Measurements from ENCODE around the gene PFKM.

PFKM gene

GRCh38 chr12:48180424-48180823, 61.3 kb downstream of the PFKM start:
- no peak overlapping the region for H3K4me3 ChIP-seq (ENCODE audit: low read length)
- DNase-seq (ENCODE audit: low read depth) = no peak
- TF ChIP-seq, protein P1, sequence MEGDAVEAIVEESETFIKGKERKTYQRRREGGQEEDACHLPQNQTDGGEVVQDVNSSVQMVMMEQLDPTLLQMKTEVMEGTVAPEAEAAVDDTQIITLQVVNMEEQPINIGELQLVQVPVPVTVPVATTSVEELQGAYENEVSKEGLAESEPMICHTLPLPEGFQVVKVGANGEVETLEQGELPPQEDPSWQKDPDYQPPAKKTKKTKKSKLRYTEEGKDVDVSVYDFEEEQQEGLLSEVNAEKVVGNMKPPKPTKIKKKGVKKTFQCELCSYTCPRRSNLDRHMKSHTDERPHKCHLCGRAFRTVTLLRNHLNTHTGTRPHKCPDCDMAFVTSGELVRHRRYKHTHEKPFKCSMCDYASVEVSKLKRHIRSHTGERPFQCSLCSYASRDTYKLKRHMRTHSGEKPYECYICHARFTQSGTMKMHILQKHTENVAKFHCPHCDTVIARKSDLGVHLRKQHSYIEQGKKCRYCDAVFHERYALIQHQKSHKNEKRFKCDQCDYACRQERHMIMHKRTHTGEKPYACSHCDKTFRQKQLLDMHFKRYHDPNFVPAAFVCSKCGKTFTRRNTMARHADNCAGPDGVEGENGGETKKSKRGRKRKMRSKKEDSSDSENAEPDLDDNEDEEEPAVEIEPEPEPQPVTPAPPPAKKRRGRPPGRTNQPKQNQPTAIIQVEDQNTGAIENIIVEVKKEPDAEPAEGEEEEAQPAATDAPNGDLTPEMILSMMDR (conservative IDR thresholded peaks at IDR 0.05; ENCODE audit: low read length) = no peak

DNA sequence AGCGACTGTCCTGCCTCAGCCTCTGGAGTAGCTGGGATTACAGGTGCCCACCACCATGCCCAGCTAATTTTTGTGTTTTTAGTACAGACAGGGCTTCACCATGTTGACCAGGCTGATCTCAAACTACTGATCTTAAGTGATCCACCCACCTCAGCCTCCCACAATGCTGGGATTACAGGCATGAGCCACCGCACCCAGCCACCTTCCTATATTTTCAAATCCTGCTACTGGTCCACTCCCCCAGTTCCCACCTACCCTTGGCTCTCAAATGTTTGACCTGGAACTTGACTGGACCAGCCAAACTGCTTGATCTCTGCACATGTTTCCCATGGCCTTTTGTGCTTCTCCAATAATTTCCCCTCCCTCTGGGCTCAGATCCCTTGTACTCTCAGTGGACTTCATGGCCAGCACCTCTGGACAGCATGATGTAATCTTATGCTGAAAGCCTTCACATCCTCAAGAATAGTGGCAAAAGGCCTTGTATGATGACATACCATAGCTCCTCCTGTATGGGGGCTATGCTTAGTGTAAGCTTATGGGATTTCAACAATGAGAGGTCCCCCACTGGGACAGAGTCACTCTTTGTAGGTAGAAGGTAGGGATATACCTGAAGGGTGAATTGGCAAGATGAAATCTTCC, 61.8 kb downstream of the PFKM start:
- H3K4me3 ChIP-seq (ENCODE audit: low read length) = no peak overlapping the region
- no peak for DNase-seq (ENCODE audit: low read depth)
- TF ChIP-seq, protein P1 (conservative IDR thresholded peaks at IDR 0.05; ENCODE audit: low read length) = no peak

- peak overlapping the region; percentile 77 for H3K4me3 ChIP-seq (ENCODE audit: low read length)
- TF ChIP-seq, protein P1 (conservative IDR thresholded peaks at IDR 0.05; ENCODE audit: low read length) = no peak
- DNase-seq (ENCODE audit: low read depth) = no peak
Observed at GRCh38 chr12:48182631-48183030, 63.5 kb downstream of the PFKM start.

DNA sequence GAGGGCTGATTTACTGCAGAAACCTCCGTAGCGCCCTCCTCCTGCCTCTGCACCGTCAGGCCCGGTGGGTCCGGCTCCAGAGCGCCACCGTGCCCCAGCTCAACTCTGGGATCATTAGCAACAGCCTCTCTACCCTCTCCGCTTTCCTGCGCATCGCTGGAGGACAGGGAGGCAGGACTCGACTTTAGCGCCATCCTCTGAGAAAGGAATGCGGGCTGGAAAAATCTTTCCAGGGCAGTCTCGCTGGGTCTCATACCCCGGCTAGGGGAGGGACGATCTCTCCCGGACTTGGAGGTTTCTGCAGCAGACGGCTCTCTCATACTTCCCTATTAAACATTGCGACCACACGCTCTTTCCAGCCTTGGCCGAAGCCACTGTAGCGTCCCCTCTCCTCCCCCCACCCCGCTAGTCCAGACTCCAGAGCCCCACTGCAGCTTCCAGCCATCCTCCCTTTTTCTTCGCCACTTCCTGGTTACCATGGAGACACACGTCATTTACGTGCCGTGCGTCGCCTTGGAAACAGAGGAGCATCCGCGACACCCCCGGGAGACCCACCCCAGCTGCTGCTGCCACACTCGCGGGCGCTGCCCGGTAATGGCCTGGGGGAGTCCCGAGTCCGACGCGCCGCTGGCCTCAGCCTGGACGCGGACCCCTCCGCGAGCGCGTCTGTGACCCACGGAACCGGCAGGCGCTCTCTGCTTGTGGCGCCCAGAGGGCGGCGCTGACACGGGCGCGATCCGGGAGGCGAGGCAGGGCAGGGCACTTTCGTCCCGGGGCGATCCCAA, 64.1 kb downstream of the PFKM start, which contains the start of gene CCDC184:
Gene CCDC184, plus strand, starts transcription at position 554 of the 785 bp plus-strand sequence. CDS start 479 bp downstream, outside the sequence.
- TF ChIP-seq, protein P1 (conservative IDR thresholded peaks at IDR 0.05; ENCODE audit: low read length) = peak; percentile 38
- DNase-seq (ENCODE audit: low read depth) = peak; percentile 70
- H3K4me3 ChIP-seq (ENCODE audit: low read length) = peak within 1 kb of the TSS; percentile 77

DNA sequence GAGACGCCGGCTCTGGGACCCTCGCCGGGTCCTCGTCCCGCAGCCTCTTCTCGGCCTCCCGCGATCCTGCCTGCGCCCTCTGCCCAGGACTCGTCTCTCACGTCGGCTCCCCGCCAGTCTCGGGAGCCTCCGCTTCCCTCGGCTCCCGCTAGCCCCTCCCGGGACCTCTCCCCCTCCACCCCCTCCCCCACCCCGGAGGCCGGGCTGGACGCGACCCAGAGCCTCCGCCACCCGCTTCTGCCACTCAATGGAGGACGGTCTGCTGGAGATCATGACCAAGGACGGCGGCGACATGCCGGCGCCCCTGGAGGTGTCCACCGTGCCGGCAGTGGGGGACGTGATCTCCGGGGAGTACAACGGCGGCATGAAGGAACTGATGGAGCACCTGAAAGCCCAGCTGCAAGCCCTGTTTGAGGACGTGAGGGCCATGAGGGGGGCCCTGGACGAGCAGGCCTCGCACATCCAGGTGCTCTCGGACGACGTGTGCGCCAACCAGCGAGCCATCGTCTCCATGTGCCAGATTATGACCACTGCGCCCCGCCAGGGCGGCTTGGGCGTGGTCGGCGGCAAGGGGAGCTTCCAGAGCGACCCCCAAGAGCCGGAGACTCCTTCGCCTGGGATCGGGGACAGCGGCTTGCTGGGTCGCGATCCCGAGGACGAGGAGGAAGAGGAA, 64.8 kb downstream of the PFKM start:
- H3K4me3 ChIP-seq (ENCODE audit: low read length) = peak overlapping the region; percentile 77
- TF ChIP-seq, protein P1 (conservative IDR thresholded peaks at IDR 0.05; ENCODE audit: low read length) = no peak; the same call in 1 of the 2 replicates
- DNase-seq (ENCODE audit: low read depth) = no peak

GRCh38 chr12:48184549-48184922, 65.4 kb downstream of the PFKM start:
- TF ChIP-seq, protein P1 (conservative IDR thresholded peaks at IDR 0.05; ENCODE audit: low read length) = no peak
- H3K4me3 ChIP-seq (ENCODE audit: low read length) = no peak overlapping the region
- no peak for DNase-seq (ENCODE audit: low read depth)
